CD4-positive, alpha-beta T cell treated with Interleukin-15 for 4 hours (primary cell): ENCODE results near the gene CEBPA.
A peak's percentile ranks its signal among the peaks of the same experiment; 100 is the strongest.
"Not testable (repeated sequence)": the region's sequence is repeated elsewhere in the genome, so short reads cannot be mapped to it uniquely, and the experiment has no call there.

ENCODE experiments used
- DNase-seq: peaks from one replicate; pipeline ENCODE4 v3.0.0-alpha.2; 2020; ENCODE audit warnings: low spot score

The CEBPA gene

DNA sequence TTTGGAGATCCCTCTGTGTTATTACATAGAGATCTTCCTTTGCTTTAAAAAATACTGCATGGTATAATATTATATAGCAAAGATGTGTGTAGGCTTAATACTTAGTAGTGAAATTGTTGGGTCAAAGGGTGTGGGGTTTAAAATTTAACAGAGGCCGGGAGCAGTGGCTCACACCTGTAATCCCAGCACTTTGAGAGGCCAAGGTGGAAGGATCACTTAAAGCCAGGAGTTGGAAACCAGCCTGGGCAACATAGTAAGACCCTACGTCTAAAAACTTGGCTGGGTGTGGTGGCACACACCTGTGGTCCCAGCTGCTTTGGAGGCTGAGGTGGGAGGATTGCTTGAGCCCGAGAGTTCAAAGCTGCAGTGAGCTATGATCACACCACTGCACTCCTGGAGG is 22.3 kb upstream of the CEBPA start:
- no peak for DNase-seq

DNA sequence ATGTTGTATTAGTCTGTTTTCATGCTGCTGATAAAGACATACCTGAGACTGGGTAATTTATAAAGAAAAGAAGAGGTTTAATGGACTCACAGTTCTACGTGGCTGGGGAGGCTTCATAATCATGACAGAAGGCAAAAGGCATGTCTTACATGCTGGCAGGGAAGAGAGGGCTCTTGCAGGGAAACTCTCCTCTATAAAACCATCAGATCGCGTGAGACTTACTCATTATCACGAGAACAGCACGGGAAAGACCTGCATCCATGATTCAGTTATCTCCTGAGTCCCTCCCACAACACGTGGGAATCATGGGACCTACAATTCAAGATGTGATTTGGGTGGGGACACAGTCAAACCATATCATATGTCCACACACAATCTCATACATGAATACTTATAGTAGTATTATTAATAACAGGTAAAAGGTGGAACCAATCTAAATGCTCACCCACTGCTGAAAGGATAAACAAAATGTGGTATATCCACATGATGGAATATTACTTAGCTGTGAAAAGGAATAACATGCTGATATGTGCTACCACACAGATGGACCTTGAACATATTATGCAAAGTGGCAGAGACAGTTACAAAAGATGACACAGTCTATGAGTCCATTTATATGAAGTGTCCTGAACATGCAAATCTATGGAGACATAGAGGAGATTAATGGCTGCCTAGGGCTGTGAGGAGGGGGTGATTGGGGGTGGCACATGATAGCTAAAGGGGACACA is 20.9 kb upstream of the CEBPA start:
- no peak for DNase-seq

GRCh38 chr19:33320636-33321035 is 18.3 kb upstream of the CEBPA start:
- no peak for DNase-seq

DNA sequence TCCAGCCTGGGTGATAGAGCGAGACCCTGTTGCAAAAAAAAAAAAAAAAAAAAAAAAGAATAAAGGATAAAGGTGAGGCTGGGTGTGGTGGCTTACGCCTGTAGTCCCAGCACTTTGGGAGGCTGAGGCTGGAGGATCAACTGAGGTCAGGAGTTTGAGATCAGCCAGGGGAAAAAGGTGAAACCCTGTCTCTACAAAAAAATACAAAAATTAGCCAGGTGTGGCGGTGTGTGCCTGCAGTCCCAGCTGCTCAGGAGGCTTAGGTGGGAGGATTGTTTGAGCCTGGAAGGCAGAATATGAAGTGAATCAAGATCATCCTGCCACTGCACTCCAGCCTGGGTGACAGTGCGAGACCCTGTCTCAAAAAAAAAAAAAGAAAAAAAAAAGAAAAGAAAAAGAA is 15.7 kb upstream of the CEBPA start:
- not testable (repeated sequence) for DNase-seq

DNA sequence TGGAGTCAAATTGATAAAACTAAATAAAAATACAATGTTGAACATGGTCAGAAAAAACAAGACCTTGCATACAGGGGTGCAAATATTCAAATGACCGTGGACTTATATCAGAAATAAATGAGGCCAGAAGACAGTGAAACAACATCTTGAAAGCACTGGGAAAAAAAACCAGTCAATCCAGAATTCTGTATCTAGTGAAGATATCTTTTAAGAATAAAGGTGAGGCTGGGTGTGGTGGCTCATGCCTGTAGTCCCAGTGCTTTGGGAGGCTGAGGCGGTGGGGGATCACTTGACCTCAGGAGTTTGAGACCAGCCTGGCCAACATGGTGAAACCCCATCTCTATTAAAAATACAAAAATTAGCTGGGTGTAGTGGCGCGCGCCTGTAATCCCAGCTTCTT is 15.2 kb upstream of the CEBPA start:
- DNase-seq, result no peak

- DNase-seq, result no peak
Measured at GRCh38 chr19:33316541-33317264, 14.4 kb upstream of the CEBPA start.

- DNase-seq, result not testable (repeated sequence)
Measured at GRCh38 chr19:33312808-33313207, 10.5 kb upstream of the CEBPA start.

DNA sequence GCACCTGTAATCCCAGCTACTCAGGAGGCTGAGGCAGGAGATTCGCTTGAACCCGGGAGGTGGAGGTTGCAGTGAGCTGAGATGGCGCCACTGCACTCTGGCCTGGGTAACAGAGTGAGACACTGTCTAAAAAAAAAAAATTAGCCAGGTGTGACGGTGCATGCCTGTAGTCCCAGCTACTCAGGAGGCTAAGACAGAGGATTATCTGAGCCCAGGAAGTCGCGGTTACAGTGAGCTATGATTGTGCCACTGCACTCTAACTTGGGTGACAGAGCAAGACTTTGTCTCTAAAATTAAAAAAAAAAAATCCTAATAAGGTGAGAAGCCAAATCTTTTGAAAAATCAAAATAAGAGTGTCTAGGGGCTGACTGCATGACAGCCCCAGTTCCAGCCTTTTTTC is 9.7 kb upstream of the CEBPA start:
- DNase-seq, result no peak

DNA sequence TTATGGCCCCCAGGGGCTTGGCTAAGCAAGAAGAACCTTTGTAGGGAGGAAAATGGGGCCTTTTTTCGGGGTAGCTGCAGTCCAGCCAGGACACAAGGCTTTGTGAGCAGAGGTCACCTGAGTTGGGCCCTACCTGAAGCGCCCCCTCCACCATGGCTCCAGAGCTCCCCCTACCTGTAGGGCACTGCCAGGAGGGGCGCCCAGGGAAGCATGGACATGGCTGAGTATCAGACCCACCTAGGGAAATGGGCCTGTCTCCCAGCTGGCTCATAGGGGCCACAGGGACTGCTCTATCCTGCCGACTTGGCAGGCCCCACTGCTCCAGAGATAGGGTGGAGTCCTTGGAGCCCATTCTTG is 9.0 kb upstream of the CEBPA start:
- DNase-seq, result no peak

GRCh38 chr19:33310606-33311325 is 8.4 kb upstream of the CEBPA start:
- DNase-seq, result no peak

DNA sequence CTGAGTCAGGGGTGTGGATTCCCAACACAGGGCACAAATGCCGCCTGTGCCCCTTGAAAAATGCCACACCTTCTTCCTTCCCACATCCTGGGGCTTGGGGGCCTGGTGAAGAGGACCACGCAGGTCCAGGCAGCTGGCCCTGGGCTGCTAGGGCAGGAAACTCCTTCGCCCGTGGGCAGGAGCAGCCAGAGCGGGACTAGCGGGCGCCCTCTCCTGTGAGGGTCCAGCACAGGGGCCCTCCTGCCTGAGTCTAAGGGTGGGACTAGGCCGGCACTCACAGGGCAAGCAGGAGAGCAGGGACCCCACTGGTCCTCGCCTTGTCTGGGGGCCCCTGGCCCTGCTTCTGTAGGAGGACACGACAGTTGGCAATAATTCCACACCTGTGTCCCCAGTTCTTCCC is 7.5 kb upstream of the CEBPA start:
- DNase-seq, result no peak

- DNase-seq, result no peak
Measured at GRCh38 chr19:33306853-33307792, 4.8 kb upstream of the CEBPA start.

DNA sequence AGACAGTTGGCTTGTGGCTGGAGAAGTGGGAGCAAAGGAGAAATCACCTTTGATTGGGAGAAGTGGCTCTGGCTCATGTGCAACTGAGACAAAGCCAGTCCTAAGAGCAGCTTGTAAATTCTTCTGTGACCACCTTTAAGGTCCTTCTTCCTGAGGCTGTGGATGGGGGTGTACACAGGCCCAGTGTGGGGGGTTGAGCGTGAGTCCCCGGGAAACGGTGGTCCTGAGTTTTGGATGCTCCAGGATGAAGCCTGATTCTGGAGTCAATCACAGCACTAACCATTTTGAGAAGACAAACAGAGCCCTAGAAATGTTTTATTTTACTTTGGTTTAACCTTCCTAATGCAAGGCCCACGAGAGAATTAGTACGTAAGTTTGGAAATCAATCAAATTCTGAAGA is 3.9 kb upstream of the CEBPA start:
- no peak for DNase-seq

GRCh38 chr19:33304760-33305647 is 2.7 kb upstream of the CEBPA start:
- no peak for DNase-seq

DNA sequence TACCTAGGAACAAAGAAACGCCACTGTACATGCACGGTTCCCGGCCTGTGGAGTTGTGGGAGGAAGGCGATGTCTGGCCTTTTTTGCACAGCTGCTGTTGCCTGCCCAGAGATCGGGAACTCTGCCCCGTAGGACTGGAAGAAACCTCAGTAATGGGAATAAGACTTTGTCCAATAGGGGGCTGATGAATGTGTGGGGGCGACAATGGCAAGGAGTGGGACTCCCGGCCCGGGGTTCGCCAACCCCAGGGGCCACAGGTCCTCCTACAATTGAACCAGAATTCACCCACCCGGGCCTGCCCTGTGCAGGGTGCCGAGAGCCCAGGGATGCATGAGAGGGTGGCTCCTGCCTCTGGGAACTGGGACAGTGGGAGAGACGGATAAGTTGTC is 2.0 kb upstream of the CEBPA start:
- DNase-seq, result no peak

GRCh38 chr19:33303791-33304345 is 1.5 kb upstream of the CEBPA start:
- no peak for DNase-seq

- peak; percentile 12 for DNase-seq
Measured at GRCh38 chr19:33302974-33303790, 848 bp upstream of the CEBPA start.

DNA sequence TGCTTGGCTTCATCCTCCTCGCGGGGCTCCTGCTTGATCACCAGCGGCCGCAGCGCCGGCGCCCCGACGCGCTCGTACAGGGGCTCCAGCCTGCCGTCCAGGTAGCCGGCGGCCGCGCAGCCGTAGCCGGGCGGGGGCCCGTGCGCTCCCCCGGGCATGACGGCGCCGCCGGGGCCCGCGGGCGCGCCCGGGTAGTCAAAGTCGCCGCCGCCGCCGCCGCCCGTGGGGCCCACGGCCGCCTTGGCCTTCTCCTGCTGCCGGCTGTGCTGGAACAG is 497 bp downstream of the CEBPA start:
- no peak for DNase-seq

GRCh38 chr19:33301144-33301899 is 1.0 kb downstream of the CEBPA start:
- no peak for DNase-seq

DNA sequence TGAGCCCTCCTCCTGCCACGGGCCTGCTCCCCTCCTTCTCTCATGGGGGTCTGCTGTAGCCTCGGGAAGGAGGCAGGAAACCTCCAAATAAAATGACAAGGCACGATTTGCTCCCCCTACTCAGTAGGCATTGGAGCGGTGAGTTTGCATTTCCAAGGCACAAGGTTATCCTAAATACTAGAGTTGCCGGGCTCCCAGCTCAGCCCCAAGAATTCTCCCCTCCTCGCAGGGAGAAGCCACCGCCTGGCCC is 1.5 kb downstream of the CEBPA start:
- no peak for DNase-seq
